Endothelial cell of umbilical vein (primary cell): ENCODE measurements around the gene GRK1. TPM values are rescaled to one million over a fixed set of nuclear protein-coding genes. Genes with fewer than 3 reads are reported as not detected.

Experiments used
- BruUV-seq: library from RNA; stranded (reverse); fragments of 400-500 nt; replicated peaks from 2 replicates; lab custom pipeline; 2021; lab: Mats Ljungman, UMichigan
- CTCF ChIA-PET: fragments of 300-600, 350-600 bp; sonication (Branson Sonifier 250); formaldehyde crosslinking; loops from one replicate; lab custom pipeline; 2021; ENCODE audit warnings: antibody characterized with exemption, inconsistent platforms; lab: Charles Lee
- POLR2A ChIA-PET: fragments of 300-600, 350-600 bp; sonication (Branson Sonifier 250); formaldehyde crosslinking; loops from one replicate; lab custom pipeline; 2021; ENCODE audit warnings: antibody characterized with exemption, inconsistent platforms; lab: Charles Lee
- DNase-seq: peaks from one replicate; pipeline ENCODE4 v3.0.0-alpha.2; 2011; ENCODE audit warnings: low read depth, low spot score
- FAIRE-seq: peaks from 2 replicates; lab custom pipeline; 2011; peaks lifted over from hg19 to GRCh38; lab: Jason Lieb, UNC
- H2AFZ ChIP-seq: 2 replicates; pipeline ENCODE4 v1.6.0; 2012; ENCODE audit warnings: low read depth, low read length, control low read depth, inconsistent platforms
- H3K27ac ChIP-seq: 2 replicates; pipeline ENCODE4 v1.5.1; 2011; ENCODE audit warnings: low read depth, mild to moderate bottlenecking, control low read depth, low read length, moderate library complexity; ENCODE audit not compliant: insufficient read depth
- H3K27me3 ChIP-seq, 2 experiments: 2 replicates each; pipeline versions ENCODE4 v1.6.0 to v1.6.1; 2011; ENCODE audit warnings: low read length in 2 of 2, mixed read lengths in 1 of 2; ENCODE audit not compliant: control insufficient read depth in 2 of 2, insufficient read depth in 2 of 2
- H3K36me3 ChIP-seq, 2 experiments: 2 replicates in 1 of 2; 3 replicates in 1 of 2; pipeline ENCODE4 v1.5.1; 2011; ENCODE audit warnings: low read length in 2 of 2, mild to moderate bottlenecking in 1 of 2, moderate library complexity in 1 of 2; ENCODE audit not compliant: control insufficient read depth in 2 of 2, insufficient read depth in 2 of 2; ENCODE audit errors: extremely low read depth in 1 of 2
- H3K4me1 ChIP-seq: 3 replicates; pipeline ENCODE4 v1.5.1; 2011; ENCODE audit warnings: mild to moderate bottlenecking, low read length; ENCODE audit not compliant: control insufficient read depth, insufficient read depth; ENCODE audit errors: extremely low read depth
- H3K4me2 ChIP-seq: 2 replicates; pipeline ENCODE4 v1.6.1; 2011; ENCODE audit warnings: low read length, control low read depth, mixed read lengths; ENCODE audit not compliant: insufficient read depth
- H3K4me3 ChIP-seq, 3 experiments: fragments of 200-600 bp in 1 of 3; sonication (generic), shearing (Covaris generic) in 1 of 3; replicated peaks in 1 of 3; 2 replicates each; pipeline ENCODE4 v1.5.1; 2011 to 2016; ENCODE audit warnings: control low read depth in 3 of 3, low read length in 3 of 3, mild to moderate bottlenecking in 2 of 3, inconsistent platforms in 1 of 3, low read depth in 1 of 3, moderate library complexity in 1 of 3; ENCODE audit not compliant: insufficient read depth in 1 of 3
- H3K79me2 ChIP-seq: 2 replicates; pipeline ENCODE4 v1.6.0; 2012; ENCODE audit warnings: low read length, inconsistent platforms; ENCODE audit not compliant: control insufficient read depth, insufficient read depth
- H3K9ac ChIP-seq: replicated peaks from 2 replicates; pipeline ENCODE3; 2011; ENCODE audit warnings: low read length, control low read depth; ENCODE audit not compliant: insufficient read depth; ENCODE audit errors: extremely low read depth
- H3K9me1 ChIP-seq: replicated peaks from 3 replicates; pipeline ENCODE4 v1.6.0; 2011; ENCODE audit warnings: mild to moderate bottlenecking, low read length; ENCODE audit not compliant: control insufficient read depth, insufficient read depth; ENCODE audit errors: extremely low read depth
- H3K9me3 ChIP-seq: replicated peaks from 2 replicates; pipeline ENCODE4 v1.5.1; 2012; ENCODE audit warnings: low read length, inconsistent platforms; ENCODE audit not compliant: control insufficient read depth, insufficient read depth
- H4K20me1 ChIP-seq: replicated peaks from 2 replicates; pipeline ENCODE3; 2011; ENCODE audit warnings: mild to moderate bottlenecking, low read length; ENCODE audit not compliant: control insufficient read depth, insufficient read depth; ENCODE audit errors: extremely low read depth
- CTCF ChIP-seq, 2 donors: IDR thresholded peaks; 1 replicate in 1 of 2; 2 replicates in 1 of 2; pipeline ENCODE4 v1.5.1; 2011; ENCODE audit warnings: low read length in 2 of 2, mild to moderate bottlenecking in 2 of 2, moderate library complexity in 2 of 2, control low read depth in 1 of 2, inconsistent platforms in 1 of 2, low read depth in 1 of 2; ENCODE audit not compliant: insufficient read depth in 1 of 2; ENCODE audit errors: extremely low read depth in 1 of 2
- EZH2 ChIP-seq: IDR thresholded peaks from 2 replicates; pipeline ENCODE4 v1.6.1; 2012; ENCODE audit warnings: borderline replicate concordance, low read depth, mild to moderate bottlenecking, moderate library complexity, low read length, inconsistent platforms; ENCODE audit not compliant: severe bottlenecking
- FOS ChIP-seq: IDR thresholded peaks from 2 replicates; pipeline ENCODE4 v1.6.1; 2011; ENCODE audit warnings: mild to moderate bottlenecking, low read length, moderate library complexity, borderline replicate concordance; ENCODE audit not compliant: insufficient read depth
- GATA2 ChIP-seq: IDR thresholded peaks from 2 replicates; pipeline ENCODE4 v1.7.0; 2011; ENCODE audit warnings: low read depth, mild to moderate bottlenecking, moderate library complexity, mixed read lengths, low read length; ENCODE audit not compliant: insufficient read length, insufficient read depth
- JUN ChIP-seq: IDR thresholded peaks from 2 replicates; pipeline ENCODE4 v1.6.1; 2011; ENCODE audit warnings: borderline replicate concordance, low read depth; ENCODE audit not compliant: insufficient read length, insufficient read depth
- MAX ChIP-seq: IDR thresholded peaks from 2 replicates; pipeline ENCODE4 v1.6.1; 2011; ENCODE audit not compliant: insufficient read depth, insufficient read length
- MYC ChIP-seq: IDR thresholded peaks from one replicate; pipeline ENCODE4 v1.6.1; 2011; ENCODE audit warnings: mild to moderate bottlenecking, low read depth, low read length
- POLR2A ChIP-seq: IDR thresholded peaks from 2 replicates; pipeline ENCODE4 v1.6.1; 2012; ENCODE audit warnings: low read depth, mild to moderate bottlenecking, control low read depth, low read length
- POLR2AphosphoS5 ChIP-seq: IDR thresholded peaks from 2 replicates; pipeline ENCODE4 v1.6.1; 2012; ENCODE audit warnings: low read depth, mild to moderate bottlenecking, control low read depth, low read length, moderate library complexity; ENCODE audit not compliant: insufficient read depth
- dilution Hi-C: fragments of 300-500 bp; cut with MboI; formaldehyde crosslinking; loops from one replicate; pipeline ENCODE4 v1.15.0; 2019; ENCODE audit warnings: low sequenced_read_pairs; ENCODE audit not compliant: extremely low pct_ligation_motif_present
- intact Hi-C: fragments of 100-400 bp; cut with micrococcal nuclease; formaldehyde crosslinking; loops from one replicate; pipeline ENCODE4 v1.10.0; 2022
- polyA plus RNA-seq, 4 experiments: library from polyadenylated mRNA; depleted of rRNA in 3 of 4; stranded (reverse) in 3 of 4; unstranded in 1 of 4; fragments of >200 nt; gene quantifications; 2 replicates each; pipeline versions ENCODE4 v1.2.1 to v1.2.3, GENCODE V29; 2011 to 2012; ENCODE audit warnings: missing spikeins in 1 of 4
- total RNA-seq: library from RNA; stranded (reverse); gene quantifications from 2 replicates; pipeline ENCODE4 v1.2.3, GENCODE V29; 2021

Gene GRK1
- total and polyA plus RNA-seq, 2 donors (not counting 3 experiments of a cell fraction or from before 2014, with no cell fraction given), result not detected

- Histone ChIP-seq H4K20me1 (no peaks in the 10 kb centered on the region), H2AFZ (no peak overlapping the region), H3K79me2 (no peaks in the 10 kb centered on the region), H3K4me3 (no peak overlapping the region), H3K36me3 (no peaks in the 10 kb centered on the region), H3K9ac (no peak overlapping the region), H3K9me1 (no peaks in the 10 kb centered on the region), H3K4me2 (no peak overlapping the region), H3K27me3 (peaks cover 0 to under 1% of the 10 kb centered on the region in 2 experiments), H3K27ac (no peak overlapping the region), H3K9me3 (no peaks in the 10 kb centered on the region), H3K4me1 (no peaks in the 10 kb centered on the region)
- DNase-seq (no peak), FAIRE-seq (no peak)
- BruUV-seq, result no TSS peak
- TF ChIP-seq CTCF (IDR thresholded peaks at IDR 0.05; ENCODE audit: extremely low read depth in 1 of 2, insufficient read depth in 1 of 2, low read depth in 1 of 2, low read length in 2 of 2), result no peak
- TF ChIP-seq FOS, result no peak
- no peak for TF ChIP-seq MYC
- TF ChIP-seq EZH2, result no peak
- TF ChIP-seq MAX, result no peak
- TF ChIP-seq POLR2AphosphoS5, result no peak
- TF ChIP-seq POLR2A, result no peak
- no peak for TF ChIP-seq GATA2
- no peak for TF ChIP-seq JUN
- intact Hi-C loops (no loop called here), dilution Hi-C loops (no loop called here)
- POLR2A ChIA-PET, result no interaction called here
- CTCF ChIA-PET, result interaction anchor here (0.5 to 2.6 kb wide), 2 partner anchors 56 to 217 kb away, joined by 4 to 10 read pairs; no protein-coding TSS in a partner anchor
Measured at GRCh38 chr13:113668491-113668971, 1.5 kb downstream of the GRK1 start.
